SU-DHL-6 (cell line): ENCODE measurements around the gene NOBOX.

Source experiments
- H2AFZ ChIP-seq: fragments of 200-600 bp; sonication (generic); 2 replicates; pipeline ENCODE4 v1.6.1; 2014; ENCODE audit warnings: low read depth, mild to moderate bottlenecking, moderate library complexity, mixed read lengths, antibody characterized with exemption, low read length; ENCODE audit not compliant: severe bottlenecking
- H3F3A ChIP-seq: fragments of 200-600 bp; shearing (Covaris generic); 2 replicates; pipeline ENCODE4 v1.6.0; 2016; ENCODE audit warnings: antibody characterized with exemption, mild to moderate bottlenecking; ENCODE audit not compliant: insufficient read depth
- H3K27ac ChIP-seq: fragments of 200-600 bp; sonication (generic); 2 replicates; pipeline ENCODE4 v1.5.1; 2016; ENCODE audit warnings: low read depth, mild to moderate bottlenecking, low read length, moderate library complexity, mixed read lengths
- H3K27me3 ChIP-seq: fragments of 200-600 bp; sonication (generic), shearing (Covaris generic); 2 replicates; pipeline ENCODE4 v1.6.0; 2014; ENCODE audit warnings: mild to moderate bottlenecking, low read length
- H3K36me3 ChIP-seq: fragments of 200-600 bp; sonication (generic); 2 replicates; pipeline ENCODE4 v1.6.1; 2014; ENCODE audit warnings: mild to moderate bottlenecking, low read length, mixed read lengths
- H3K4me2 ChIP-seq: fragments of 300-600, 200-600 bp; shearing (Covaris generic), sonication (generic); 2 replicates; pipeline ENCODE4 v1.6.0; 2014; ENCODE audit warnings: low read length, low read depth, mild to moderate bottlenecking; ENCODE audit not compliant: poor library complexity, severe bottlenecking
- H3K4me3 ChIP-seq: fragments of 200-600 bp; sonication (generic); 2 replicates; pipeline ENCODE4 v1.5.1; 2014; ENCODE audit warnings: antibody characterized with exemption, low read length, mild to moderate bottlenecking, mixed read lengths; ENCODE audit not compliant: insufficient read depth, poor library complexity, severe bottlenecking
- H3K79me2 ChIP-seq: fragments of 200-600 bp; sonication (generic); 2 replicates; pipeline ENCODE4 v1.6.1; 2014; ENCODE audit warnings: mild to moderate bottlenecking, low read length, moderate library complexity; ENCODE audit not compliant: insufficient read depth
- H3K9ac ChIP-seq: fragments of 200-600 bp; sonication (generic); 2 replicates; pipeline ENCODE4 v1.7.0; 2014; ENCODE audit warnings: mild to moderate bottlenecking, low read length
- H3K9me2 ChIP-seq: fragments of 200-600 bp; sonication (generic); replicated peaks from 2 replicates; pipeline ENCODE4 v1.6.1; 2014; ENCODE audit warnings: low read length; ENCODE audit not compliant: insufficient read depth
- H3K9me3 ChIP-seq: fragments of 200-600 bp; sonication (generic); 2 replicates; pipeline ENCODE4 v1.6.1; 2014; ENCODE audit warnings: low read length, mixed read lengths; ENCODE audit not compliant: insufficient read depth
- H4K20me1 ChIP-seq: fragments of 200-600 bp; sonication (generic); 2 replicates; pipeline ENCODE4 v1.6.1; 2014; ENCODE audit warnings: low read depth, mild to moderate bottlenecking, antibody characterized with exemption, low read length, moderate library complexity, mixed read lengths
- CTCF ChIP-seq: fragments of 200-600 bp; sonication (generic); IDR thresholded peaks from one replicate; pipeline ENCODE4 v1.5.1; 2017; ENCODE audit warnings: antibody characterized with exemption, mild to moderate bottlenecking, low read length, moderate library complexity; ENCODE audit not compliant: insufficient read depth, poor library complexity, severe bottlenecking
- EZH2phosphoT487 ChIP-seq: fragments of 200-600 bp; sonication (generic), shearing (Covaris generic); conservative IDR thresholded peaks from 2 replicates; pipeline ENCODE4 v1.6.1; 2018; ENCODE audit warnings: mild to moderate bottlenecking, antibody characterized with exemption, low read length, moderate library complexity, mixed read lengths

NOBOX gene

GRCh38 chr7:144403649-144404061 lies at the start of gene NOBOX:
NOBOX (minus strand) TSS chr7:144403693.
- H2AFZ ChIP-seq, result no peak within 1 kb of the TSS
- no peak within 1 kb of the TSS for H3K4me3 ChIP-seq

GRCh38 chr7:144452064-144452463 lies 48.6 kb upstream of the NOBOX start:
- no peak overlapping the region for H3K4me2 ChIP-seq
- H4K20me1 ChIP-seq, result no peaks in the 10 kb centered on the region
- H3K4me3 ChIP-seq, result no peak overlapping the region
- H2AFZ ChIP-seq, result no peak overlapping the region
- H3K9me3 ChIP-seq, result peaks cover 4% of the 10 kb centered on the region; the same call in 1 of the 2 replicates
- H3K79me2 ChIP-seq, result no peaks in the 10 kb centered on the region
- no peaks in the 10 kb centered on the region for H3K36me3 ChIP-seq
- no peaks in the 10 kb centered on the region for H3F3A ChIP-seq
- TF ChIP-seq CTCF (no peak), EZH2phosphoT487 (no peak)
- no peak overlapping the region for H3K9ac ChIP-seq
- H3K27ac ChIP-seq, result no peak overlapping the region
- H3K27me3 ChIP-seq, result no peaks in the 10 kb centered on the region
- no peaks in the 10 kb centered on the region for H3K9me2 ChIP-seq

More at GRCh38 chr7:144403649-144404061, at the start of gene NOBOX:
- no peaks in the 10 kb centered on the region for H3K79me2 ChIP-seq
- no peaks in the 10 kb centered on the region for H3K9me2 ChIP-seq
- H4K20me1 ChIP-seq, result no peaks in the 10 kb centered on the region
- no peaks in the 10 kb centered on the region for H3K36me3 ChIP-seq
- H3K27ac ChIP-seq, result no peak within 1 kb of the TSS
- H3K9me3 ChIP-seq, result no peaks in the 10 kb centered on the region
- no peaks in the 10 kb centered on the region for H3K27me3 ChIP-seq
- TF ChIP-seq EZH2phosphoT487, result no peak
- no peak for TF ChIP-seq CTCF
- H3K9ac ChIP-seq, result no peak within 1 kb of the TSS
- H3K4me2 ChIP-seq, result no peak within 1 kb of the TSS
- H3F3A ChIP-seq, result no peaks in the 10 kb centered on the region

- Histone ChIP-seq H4K20me1 (no peaks in the 10 kb centered on the region), H3K9ac (no peak overlapping the region), H3K9me2 (no peaks in the 10 kb centered on the region), H2AFZ (no peak overlapping the region), H3F3A (no peaks in the 10 kb centered on the region), H3K9me3 (no peaks in the 10 kb centered on the region), H3K79me2 (no peaks in the 10 kb centered on the region), H3K4me2 (no peak overlapping the region), H3K36me3 (no peaks in the 10 kb centered on the region), H3K27me3 (no peaks in the 10 kb centered on the region), H3K27ac (no peak overlapping the region), H3K4me3 (no peak overlapping the region)
- no peak for TF ChIP-seq CTCF
- TF ChIP-seq EZH2phosphoT487, result no peak
Measured at GRCh38 chr7:144445590-144445989, 42.1 kb upstream of the NOBOX start.
